Activated naive CD4-positive, alpha-beta T cell treated with anti-CD3 and anti-CD28 coated beads for 36 hours (primary cell): Measurements from ENCODE around the gene SMIM38. TPM values are rescaled to one million over a fixed set of nuclear protein-coding genes. Genes with fewer than 3 reads are reported as not detected.

Experiments used
- CTCF ChIA-PET: fragments of 350-600 bp; sonication (Branson Sonifier 250); formaldehyde crosslinking; loops from one replicate; lab custom pipeline; 2021; ENCODE audit warnings: antibody characterized with exemption; lab: Charles Lee
- DNase-seq: peaks from one replicate; pipeline ENCODE4 v3.0.0-alpha.2; 2020
- H3K27ac Mint-ChIP-seq: one replicate; pipeline ENCODE4 v1.8.0; 2021; ENCODE audit warnings: mild to moderate bottlenecking, mixed read lengths
- H3K27me3 Mint-ChIP-seq: one replicate; pipeline ENCODE4 v1.8.0; 2021; ENCODE audit warnings: low read depth, mixed read lengths
- H3K36me3 Mint-ChIP-seq: one replicate; pipeline ENCODE4 v1.8.0; 2021; ENCODE audit warnings: low read depth, mixed read lengths
- H3K4me1 Mint-ChIP-seq: one replicate; pipeline ENCODE4 v1.8.0; 2021; ENCODE audit warnings: low read depth, mixed read lengths
- H3K4me3 Mint-ChIP-seq: one replicate; pipeline ENCODE4 v1.8.0; 2021; ENCODE audit warnings: mild to moderate bottlenecking, moderate library complexity, mixed read lengths
- H3K9me3 Mint-ChIP-seq: one replicate; pipeline ENCODE4 v1.8.0; 2021; ENCODE audit warnings: mixed read lengths
- intact Hi-C: fragments of 100-400 bp; cut with micrococcal nuclease; formaldehyde crosslinking; loops from one replicate; pipeline ENCODE4 v1.15.1; 2023
- total RNA-seq, 2 experiments: library from RNA; stranded (reverse); gene quantifications; one replicate each; pipeline ENCODE4 v1.2.3, GENCODE V29; 2021

Gene SMIM38
- total RNA-seq, 2 experiments from 2014 or later, result 0.12 to 0.17 TPM

DNA sequence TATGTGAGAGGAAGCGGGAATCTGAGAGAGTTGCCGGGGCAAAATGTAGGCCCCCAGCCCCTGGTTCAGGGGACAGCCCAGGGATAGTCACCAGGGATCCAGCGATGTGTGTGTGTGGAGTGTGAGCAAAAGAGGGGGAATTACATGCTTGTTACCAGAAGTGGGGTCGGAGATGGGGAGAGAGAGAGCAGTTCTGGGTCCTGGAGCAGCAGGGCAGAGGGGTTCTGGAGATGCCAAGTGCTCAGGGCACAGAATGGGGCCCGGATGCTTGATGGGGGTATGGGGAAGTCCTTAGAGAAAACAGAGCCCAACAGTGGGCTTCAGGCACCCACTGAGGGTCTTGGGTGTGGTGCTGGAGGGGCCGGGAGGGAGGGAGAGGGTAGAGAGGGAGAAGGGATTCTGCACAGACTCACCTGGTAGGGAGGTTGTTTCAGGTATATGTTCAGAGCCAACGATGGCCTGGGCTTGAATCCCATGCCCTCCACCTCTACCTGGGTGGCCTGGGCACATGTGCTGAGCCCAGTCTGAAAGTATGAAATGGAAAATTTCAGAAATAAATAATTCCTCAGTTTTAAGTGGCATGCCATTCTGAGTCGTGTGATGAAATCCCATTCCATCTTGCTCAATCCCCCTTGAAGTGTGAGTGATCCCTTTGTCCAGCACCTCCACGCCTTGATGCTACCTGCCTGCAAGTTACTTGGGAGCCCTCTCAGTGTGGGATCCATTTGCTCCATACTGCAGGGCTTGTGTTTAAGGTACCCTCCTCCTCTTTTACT lies 12.4 kb downstream of the SMIM38 start:
- peaks cover 18% of the 10 kb centered on the region for H3K4me1 Mint-ChIP-seq
- DNase-seq, result no peak
- peaks cover 8% of the 10 kb centered on the region for H3K9me3 Mint-ChIP-seq
- intact Hi-C loops, result loop anchor here (2.0 to 5.0 kb wide), 3 partner anchors 45 to 71 kb away; no protein-coding TSS in a partner anchor
- no peak overlapping the region for H3K4me3 Mint-ChIP-seq
- no peak overlapping the region for H3K27ac Mint-ChIP-seq
- peaks cover 2% of the 10 kb centered on the region for H3K27me3 Mint-ChIP-seq
- no peaks in the 10 kb centered on the region for H3K36me3 Mint-ChIP-seq
- CTCF ChIA-PET, result interaction anchor here (0.7 kb wide), 1 partner anchor 551 kb away, joined by 4 read pairs; no protein-coding TSS in a partner anchor

DNA sequence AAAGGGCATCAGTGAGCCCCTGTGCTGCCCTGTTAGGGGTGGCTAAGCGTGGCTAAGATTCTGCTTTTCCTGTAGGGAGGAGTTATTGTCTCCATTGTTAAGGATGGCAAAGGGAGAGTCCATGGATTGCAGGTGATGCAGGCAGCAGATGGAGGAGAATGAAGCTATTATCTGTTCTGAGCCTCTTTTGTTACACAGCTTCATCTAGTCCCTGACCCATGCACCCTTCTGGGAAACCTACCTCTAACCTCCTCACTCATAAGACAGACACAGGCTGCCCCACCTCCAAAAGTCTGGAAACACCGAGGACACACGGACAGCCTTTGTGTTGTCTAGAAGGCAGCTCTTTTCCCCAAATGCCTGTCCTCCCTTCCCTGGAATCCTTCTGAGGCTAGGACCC lies 13.7 kb downstream of the SMIM38 start:
- Mint-ChIP-seq H3K4me1 (peaks cover 18% of the 10 kb centered on the region), H3K9me3 (no peaks in the 10 kb centered on the region), H3K27ac (no peak overlapping the region), H3K4me3 (no peak overlapping the region), H3K36me3 (no peaks in the 10 kb centered on the region), H3K27me3 (peaks cover 2% of the 10 kb centered on the region)
- CTCF ChIA-PET, result no interaction called here
- DNase-seq, result no peak
- intact Hi-C loops, result loop anchor here (5.0 kb wide), 1 partner anchor 67 kb away; no protein-coding TSS in a partner anchor

DNA sequence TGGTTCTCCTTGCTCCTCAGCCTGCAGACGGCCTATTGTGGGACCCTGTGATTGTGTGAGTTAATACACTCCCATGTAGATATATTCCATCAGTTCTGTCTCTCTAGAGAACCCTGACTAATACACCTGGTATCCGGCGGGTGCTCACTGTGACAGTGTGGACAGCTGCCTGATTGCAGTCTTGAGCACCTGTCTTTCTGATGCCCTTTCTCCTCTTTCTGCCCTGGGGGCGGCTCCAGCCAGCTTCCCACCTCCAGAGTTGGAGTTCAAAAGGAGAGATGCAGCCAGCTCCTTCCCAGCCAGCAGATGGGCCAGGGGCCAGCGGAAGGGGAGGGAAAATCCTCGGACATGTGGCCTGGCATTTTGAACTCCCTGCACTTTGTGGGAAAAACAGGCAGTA lies 15.0 kb downstream of the SMIM38 start:
- Mint-ChIP-seq H3K27me3 (no peaks in the 10 kb centered on the region), H3K9me3 (peaks cover 4% of the 10 kb centered on the region), H3K4me1 (peaks cover 15% of the 10 kb centered on the region), H3K27ac (no peak overlapping the region), H3K36me3 (no peaks in the 10 kb centered on the region), H3K4me3 (no peak overlapping the region)
- no peak for DNase-seq
- intact Hi-C loops, result no loop called here
- CTCF ChIA-PET, result no interaction called here

DNA sequence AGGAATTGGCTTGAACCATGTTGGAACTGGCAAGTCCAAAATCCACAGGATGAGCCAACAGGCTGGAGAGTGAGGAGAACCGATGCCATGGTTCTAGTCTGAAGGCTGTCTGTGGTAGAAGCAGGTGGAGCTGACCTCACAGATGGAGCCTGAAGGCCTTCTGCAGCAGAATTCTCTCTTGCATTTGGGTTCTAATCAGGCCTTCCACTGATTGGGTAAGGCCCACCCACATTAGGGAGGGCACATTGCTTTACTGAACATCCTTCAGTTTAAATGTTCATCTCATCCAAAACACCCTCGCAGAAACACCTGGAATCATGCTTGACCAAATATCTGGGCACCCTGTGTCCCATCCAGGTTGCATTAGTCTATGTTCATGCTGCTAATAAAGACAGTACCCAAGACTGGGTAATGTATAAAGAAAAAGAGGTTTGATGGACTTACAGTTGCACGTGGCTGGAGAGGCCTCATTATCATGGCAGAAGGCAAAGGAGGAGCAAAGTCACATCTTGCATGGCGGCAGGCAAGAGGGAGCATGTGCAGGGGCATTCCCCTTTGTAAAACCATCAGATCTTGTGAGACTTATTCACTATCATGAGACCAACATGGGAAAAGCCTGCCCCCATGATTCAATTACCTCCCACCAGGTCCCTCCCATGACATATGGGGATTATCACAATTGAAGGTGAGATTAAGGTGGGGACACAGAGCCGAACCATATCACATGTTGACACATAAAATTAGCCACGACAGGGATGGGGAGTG lies 15.9 kb downstream of the SMIM38 start:
- Mint-ChIP-seq H3K9me3 (peaks cover 8% of the 10 kb centered on the region), H3K27ac (no peak overlapping the region), H3K4me1 (peaks cover 6% of the 10 kb centered on the region), H3K36me3 (no peaks in the 10 kb centered on the region), H3K4me3 (no peak overlapping the region), H3K27me3 (no peaks in the 10 kb centered on the region)
- CTCF ChIA-PET, result no interaction called here
- intact Hi-C loops, result no loop called here
- DNase-seq, result no peak

DNA sequence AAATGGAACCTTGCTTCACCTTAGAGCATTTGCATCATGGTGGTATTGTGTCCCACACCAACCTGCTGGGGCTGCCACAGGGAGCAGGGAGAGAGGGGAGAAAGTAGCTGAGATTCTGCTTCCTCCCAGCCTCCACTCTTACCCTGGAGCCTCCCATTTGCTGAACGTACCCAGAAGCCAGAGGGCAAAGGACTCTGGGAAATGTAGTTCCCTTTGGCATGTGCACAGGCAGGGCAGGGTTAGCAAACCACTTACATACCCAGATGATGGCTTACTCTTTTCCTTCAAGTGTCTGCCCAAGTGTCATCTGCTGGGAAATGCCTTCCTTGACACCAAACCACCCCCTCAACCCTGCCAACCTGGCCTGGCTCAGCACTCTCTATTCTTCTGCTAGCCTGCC lies 16.9 kb downstream of the SMIM38 start:
- Mint-ChIP-seq H3K36me3 (no peaks in the 10 kb centered on the region), H3K4me3 (no peak overlapping the region), H3K9me3 (peaks cover 8% of the 10 kb centered on the region), H3K27ac (no peak overlapping the region), H3K27me3 (no peaks in the 10 kb centered on the region), H3K4me1 (no peaks in the 10 kb centered on the region)
- CTCF ChIA-PET, result no interaction called here
- intact Hi-C loops, result no loop called here
- no peak for DNase-seq

DNA sequence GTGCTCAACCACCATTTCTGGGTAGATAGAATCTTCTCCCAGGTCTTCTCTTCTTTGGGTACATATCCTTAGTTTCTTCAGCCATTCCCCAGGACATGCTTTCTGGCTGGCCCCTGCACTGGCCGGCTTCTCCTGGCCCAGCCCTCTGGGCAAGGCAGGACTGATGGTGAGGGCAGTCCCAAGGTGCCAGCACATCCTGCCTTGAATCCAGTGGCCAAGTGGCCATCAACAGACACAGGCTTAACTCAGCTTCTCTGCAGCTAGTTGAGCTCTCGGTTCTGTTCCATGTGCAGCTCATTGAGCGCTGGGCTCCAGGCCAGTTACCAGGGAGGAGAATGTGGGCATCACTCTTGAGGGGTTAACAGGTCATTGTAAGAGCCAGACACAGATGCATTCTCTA lies 17.6 kb downstream of the SMIM38 start:
- no peaks in the 10 kb centered on the region for H3K4me1 Mint-ChIP-seq
- intact Hi-C loops, result no loop called here
- CTCF ChIA-PET, result no interaction called here
- no peak overlapping the region for H3K4me3 Mint-ChIP-seq
- no peak for DNase-seq
- H3K27ac Mint-ChIP-seq, result no peak overlapping the region
- H3K27me3 Mint-ChIP-seq, result no peaks in the 10 kb centered on the region
- H3K36me3 Mint-ChIP-seq, result no peaks in the 10 kb centered on the region
- peaks cover 8% of the 10 kb centered on the region for H3K9me3 Mint-ChIP-seq

DNA sequence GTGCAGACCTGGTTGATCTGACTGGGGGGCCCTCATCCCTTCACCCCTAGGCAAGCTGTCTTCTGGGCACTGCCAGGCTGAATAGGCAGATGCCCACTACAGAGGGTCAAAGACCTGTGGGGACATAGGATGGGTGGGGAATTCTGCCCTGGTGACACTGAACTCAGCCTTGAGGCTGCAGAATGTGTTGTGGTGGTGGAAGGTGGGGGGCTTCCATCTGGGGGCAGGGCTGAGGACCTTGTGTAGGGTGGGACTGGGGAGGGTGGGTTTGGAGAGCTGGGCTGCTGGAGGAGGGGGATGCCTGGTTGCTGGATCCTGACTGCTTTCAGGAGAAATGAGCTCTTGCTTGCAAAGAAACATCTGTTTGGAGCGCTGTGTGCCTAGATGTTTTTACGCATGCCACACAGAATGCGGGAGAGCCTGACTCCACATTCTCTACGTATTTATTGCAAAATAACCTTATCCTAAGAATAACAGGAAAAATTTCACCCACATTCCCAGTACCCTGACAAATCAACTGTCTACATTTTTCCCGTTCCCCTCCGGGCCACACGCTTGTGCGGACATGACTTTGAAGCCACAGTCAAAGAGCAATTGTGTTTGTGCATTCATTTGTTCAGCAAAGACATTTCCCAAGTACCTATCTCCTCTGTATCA lies 18.3 kb downstream of the SMIM38 start:
- Mint-ChIP-seq H3K27me3 (no peaks in the 10 kb centered on the region), H3K36me3 (no peaks in the 10 kb centered on the region), H3K9me3 (peaks cover 8% of the 10 kb centered on the region), H3K4me1 (no peaks in the 10 kb centered on the region), H3K27ac (no peak overlapping the region), H3K4me3 (no peak overlapping the region)
- intact Hi-C loops, result no loop called here
- no peak for DNase-seq
- CTCF ChIA-PET, result no interaction called here

DNA sequence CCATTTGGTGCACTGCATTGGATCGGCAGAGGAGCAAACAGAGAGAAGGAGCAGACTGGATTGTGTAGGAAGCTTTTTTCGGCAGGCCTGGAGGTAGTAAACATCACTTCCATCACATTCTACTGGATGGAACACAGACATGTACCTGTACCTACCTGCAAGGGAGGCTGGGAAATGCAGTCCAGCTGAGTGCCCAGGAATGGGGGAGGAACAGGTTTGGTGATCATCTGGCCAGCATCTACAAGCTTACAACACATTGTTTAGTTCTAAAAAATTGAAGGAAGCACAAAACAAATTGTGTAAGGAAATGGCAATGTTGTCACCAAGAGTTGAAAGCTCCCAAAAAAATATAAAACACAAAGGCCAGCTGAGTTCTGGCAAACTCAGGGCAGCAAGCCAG lies 19.1 kb downstream of the SMIM38 start:
- CTCF ChIA-PET, result no interaction called here
- Mint-ChIP-seq H3K9me3 (peaks cover 8% of the 10 kb centered on the region), H3K4me3 (no peak overlapping the region)

DNA sequence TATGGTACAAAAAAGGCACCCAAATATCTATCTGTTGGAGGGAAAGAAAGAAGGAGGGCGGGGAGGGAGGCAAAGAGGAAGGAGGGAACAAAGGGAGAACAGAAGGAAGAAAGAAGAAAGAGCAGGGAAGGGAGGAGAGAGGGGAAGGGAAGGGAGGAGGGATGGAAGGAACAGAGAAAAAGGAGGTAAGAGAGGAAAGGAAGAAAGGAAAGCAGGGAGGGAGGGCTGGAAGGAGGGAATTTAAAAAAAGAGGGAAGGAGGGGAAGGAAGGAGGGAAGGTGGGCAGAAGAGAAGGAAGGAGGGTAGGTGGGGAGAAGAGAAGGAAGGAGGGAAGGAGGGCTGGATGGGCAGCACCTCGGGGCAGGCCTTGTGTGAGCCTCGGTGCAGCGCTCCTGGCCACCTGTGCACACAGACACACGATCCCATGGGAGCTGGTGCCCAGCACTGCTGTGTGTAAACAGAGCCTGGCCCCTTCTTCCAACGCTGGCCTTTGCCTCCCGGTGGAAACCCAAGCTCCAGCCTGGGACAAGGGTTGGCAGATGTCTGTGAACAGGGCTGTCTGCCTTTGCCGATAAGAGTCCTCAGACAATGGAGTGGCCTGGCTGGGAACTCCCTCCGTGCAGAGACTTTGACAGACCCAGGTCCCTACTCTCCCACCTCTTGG lies 23.2 kb downstream of the SMIM38 start:
- H3K27me3 Mint-ChIP-seq, result no peaks in the 10 kb centered on the region
- CTCF ChIA-PET, result no interaction called here
- peaks cover 8% of the 10 kb centered on the region for H3K9me3 Mint-ChIP-seq

More for the DNA sequence above, 19.1 kb downstream of the SMIM38 start:
- Mint-ChIP-seq H3K27me3 (no peaks in the 10 kb centered on the region), H3K36me3 (no peaks in the 10 kb centered on the region), H3K27ac (no peak overlapping the region), H3K4me1 (no peaks in the 10 kb centered on the region)
- DNase-seq, result no peak
- intact Hi-C loops, result no loop called here

DNA sequence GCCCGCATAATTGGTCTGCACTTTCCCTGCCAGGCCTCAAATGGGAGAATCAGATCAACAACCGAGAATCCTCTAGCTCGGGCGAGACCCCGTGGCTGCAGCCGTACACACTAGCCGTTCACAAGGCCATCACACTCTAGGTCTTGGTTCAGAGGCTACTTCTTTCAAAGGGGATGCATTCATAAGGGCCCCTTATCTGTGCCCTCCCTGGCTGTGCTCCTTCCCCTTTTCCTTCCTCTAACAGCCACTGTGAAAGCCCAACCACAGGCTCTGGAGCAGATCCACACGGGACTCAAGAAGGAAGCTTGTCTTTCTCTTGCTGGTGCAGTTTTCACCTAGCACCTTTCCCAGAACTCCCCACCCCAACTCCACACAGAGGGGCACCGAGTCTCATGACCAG lies 24.5 kb downstream of the SMIM38 start:
- CTCF ChIA-PET, result no interaction called here
- Mint-ChIP-seq H3K9me3 (peaks cover 7% of the 10 kb centered on the region), H3K4me1 (no peaks in the 10 kb centered on the region), H3K27me3 (no peaks in the 10 kb centered on the region), H3K27ac (no peak overlapping the region), H3K36me3 (no peaks in the 10 kb centered on the region), H3K4me3 (no peak overlapping the region)
- intact Hi-C loops, result no loop called here
- DNase-seq, result no peak

More for the DNA sequence above, 23.2 kb downstream of the SMIM38 start:
- Mint-ChIP-seq H3K4me3 (no peak overlapping the region), H3K27ac (no peak overlapping the region), H3K4me1 (no peaks in the 10 kb centered on the region), H3K36me3 (no peaks in the 10 kb centered on the region)
- intact Hi-C loops, result no loop called here
- DNase-seq, result no peak

DNA sequence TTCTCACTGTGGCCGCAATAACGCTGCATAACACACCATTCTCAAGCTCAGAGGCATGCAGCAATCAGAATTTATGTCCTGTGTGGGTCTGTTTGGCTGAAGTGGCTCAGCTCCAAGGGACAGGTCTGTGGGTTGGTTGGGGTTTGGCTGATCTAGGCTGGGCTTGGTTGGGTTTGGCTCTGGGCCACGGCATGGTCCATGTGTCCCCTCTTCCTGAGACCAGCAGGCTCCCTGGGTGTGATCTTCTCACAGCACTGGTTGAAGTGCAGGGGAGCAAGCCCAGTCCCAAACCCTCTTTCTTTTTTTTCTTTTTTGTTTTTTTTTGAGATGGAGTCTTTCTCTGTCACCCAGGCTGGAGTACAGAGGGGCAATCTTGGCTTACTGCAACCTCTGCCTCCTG lies 25.0 kb downstream of the SMIM38 start:
- H3K9me3 Mint-ChIP-seq, result peaks cover 4% of the 10 kb centered on the region
- CTCF ChIA-PET, result no interaction called here
- H3K27me3 Mint-ChIP-seq, result no peaks in the 10 kb centered on the region
- DNase-seq, result no peak
- H3K4me3 Mint-ChIP-seq, result no peak overlapping the region
- H3K36me3 Mint-ChIP-seq, result no peaks in the 10 kb centered on the region
- intact Hi-C loops, result no loop called here
- H3K27ac Mint-ChIP-seq, result no peak overlapping the region
- no peaks in the 10 kb centered on the region for H3K4me1 Mint-ChIP-seq

DNA sequence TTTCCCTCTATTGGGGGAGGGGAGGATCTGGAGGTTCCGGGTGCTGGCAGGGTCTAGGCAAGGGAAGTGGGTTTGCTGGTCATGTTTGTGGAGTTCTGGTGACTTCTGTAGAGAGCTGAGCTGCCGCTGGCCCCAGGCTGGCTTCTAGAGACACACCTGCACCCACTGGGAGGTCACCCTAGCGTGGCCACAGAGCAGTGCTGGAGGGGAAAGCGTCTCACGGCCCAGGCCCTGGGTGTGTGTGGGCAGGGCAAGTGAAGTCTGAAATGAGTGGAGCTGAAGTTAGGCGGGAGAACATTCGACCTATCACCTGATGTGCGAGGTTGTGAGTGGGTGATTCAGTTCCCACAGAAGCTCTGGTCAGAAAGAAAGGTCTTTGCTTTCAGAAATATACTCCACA lies 27.9 kb downstream of the SMIM38 start:
- no peaks in the 10 kb centered on the region for H3K27me3 Mint-ChIP-seq
- H3K4me3 Mint-ChIP-seq, result no peak overlapping the region
- no peak overlapping the region for H3K27ac Mint-ChIP-seq
- no peaks in the 10 kb centered on the region for H3K36me3 Mint-ChIP-seq
- intact Hi-C loops, result no loop called here
- DNase-seq, result no peak
- CTCF ChIA-PET, result no interaction called here
- peaks cover 7% of the 10 kb centered on the region for H3K9me3 Mint-ChIP-seq
- no peaks in the 10 kb centered on the region for H3K4me1 Mint-ChIP-seq
